ENCODE measurements around the gene SPATA32. TPM values are rescaled to one million over a fixed set of nuclear protein-coding genes. Genes with fewer than 3 reads are reported as not detected.

Gene SPATA32
- total and polyA plus RNA-seq, 8 donors = 0.13 to 0.69 (median 0.44) TPM; not detected in 2

- Histone ChIP-seq H3K4me3 (peak overlapping the region; percentile 55 to 59), H3K36me3 (peaks cover 0 to 48% of the 10 kb centered on the region in 2 donors), H3K4me1 (peaks cover 6 to 27% of the 10 kb centered on the region in 2 donors), H3K27ac (peak overlapping the region in 1 of 2 donors; percentile 60), H3K9me3 (no peaks in the 10 kb centered on the region), H3K27me3 (no peaks in the 10 kb centered on the region)
- intact Hi-C loops (cut with DNase I) = no loop called here
- no peak for TF ChIP-seq CTCF (IDR thresholded peaks at IDR 0.05)
- peak; percentile 1 for ATAC-seq
- DNase-seq = peak in 1 of 4 donors; percentile 65
Measured at GRCh38 chr17:45262516-45263476, 902 bp upstream of the SPATA32 start.

GRCh38 chr17:45260204-45260783 is 1.6 kb downstream of the SPATA32 start:
- peaks cover 6 to 32% of the 10 kb centered on the region in 2 donors for H3K4me1 ChIP-seq
- no peaks in the 10 kb centered on the region for H3K27me3 ChIP-seq
- no peak for TF ChIP-seq CTCF (IDR thresholded peaks at IDR 0.05)
- no peak overlapping the region for H3K4me3 ChIP-seq
- H3K9me3 ChIP-seq = no peaks in the 10 kb centered on the region
- intact Hi-C loops (cut with DNase I) = no loop called here
- no peak overlapping the region for H3K27ac ChIP-seq
- DNase-seq = no peak
- peaks cover 0 to 23% of the 10 kb centered on the region in 2 donors for H3K36me3 ChIP-seq
- ATAC-seq = no peak

GRCh38 chr17:45258981-45259380 is 2.9 kb downstream of the SPATA32 start:
- H3K4me1 ChIP-seq = peaks cover 6 to 32% of the 10 kb centered on the region in 2 donors
- intact Hi-C loops (cut with DNase I) = no loop called here
- peaks cover 0 to 10% of the 10 kb centered on the region in 2 donors for H3K36me3 ChIP-seq
- no peaks in the 10 kb centered on the region for H3K9me3 ChIP-seq
- no peak for ATAC-seq
- H3K4me3 ChIP-seq = no peak overlapping the region
- TF ChIP-seq CTCF (IDR thresholded peaks at IDR 0.05) = no peak
- H3K27ac ChIP-seq = no peak overlapping the region
- DNase-seq = no peak
- no peaks in the 10 kb centered on the region for H3K27me3 ChIP-seq

- DNase-seq (peak in 1 of 4 donors; percentile 48), ATAC-seq (no peak)
- Histone ChIP-seq H3K9me3 (no peaks in the 10 kb centered on the region), H3K36me3 (no peaks in the 10 kb centered on the region), H3K4me3 (no peak overlapping the region), H3K4me1 (peaks cover 0 to 30% of the 10 kb centered on the region in 2 donors), H3K27me3 (no peaks in the 10 kb centered on the region), H3K27ac (no peak overlapping the region)
- intact Hi-C loops (cut with DNase I) = no loop called here
- no peak for TF ChIP-seq CTCF (IDR thresholded peaks at IDR 0.05)
Measured at GRCh38 chr17:45257115-45257514, 4.8 kb downstream of the SPATA32 start.
